Measurements from ENCODE around the gene CLCC1. TPM values are rescaled to one million over a fixed set of nuclear protein-coding genes. Genes with fewer than 3 reads are reported as not detected.

CLCC1 gene
- total RNA-seq, 1 donor from 2014 or later = 51.1 TPM

DNA sequence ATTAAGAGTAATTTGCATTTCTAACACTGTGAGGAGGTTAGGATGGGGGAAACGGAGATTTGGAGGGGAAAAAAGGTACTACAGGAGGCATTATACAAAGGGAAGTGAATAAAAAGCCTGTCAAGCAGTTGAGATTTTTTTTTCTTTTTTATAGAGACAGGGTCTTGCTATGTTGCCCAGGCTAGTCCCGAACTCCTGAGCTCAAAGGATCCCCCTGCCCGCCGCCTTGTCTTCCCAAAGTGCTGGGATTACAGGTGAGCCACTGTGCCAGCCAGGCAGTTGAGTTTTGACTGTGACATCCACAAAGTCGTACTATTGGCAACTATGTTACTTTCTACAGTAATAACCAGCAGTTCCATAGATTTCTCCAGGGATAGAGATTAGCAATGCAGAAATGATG is 2.6 kb downstream of the CLCC1 start:
- Mint-ChIP-seq H3K27me3 (ENCODE audit: unreplicated experiment) (no peaks in the 10 kb centered on the region), H3K27ac (ENCODE audit: unreplicated experiment) (no peak overlapping the region), H3K36me3 (ENCODE audit: unreplicated experiment) (peaks cover 12% of the 10 kb centered on the region), H3K4me3 (ENCODE audit: unreplicated experiment) (no peak overlapping the region), H3K9me3 (ENCODE audit: unreplicated experiment) (no peaks in the 10 kb centered on the region), H3K4me1 (ENCODE audit: unreplicated experiment) (peaks cover 26% of the 10 kb centered on the region)
- TF ChIP-seq, protein P1, sequence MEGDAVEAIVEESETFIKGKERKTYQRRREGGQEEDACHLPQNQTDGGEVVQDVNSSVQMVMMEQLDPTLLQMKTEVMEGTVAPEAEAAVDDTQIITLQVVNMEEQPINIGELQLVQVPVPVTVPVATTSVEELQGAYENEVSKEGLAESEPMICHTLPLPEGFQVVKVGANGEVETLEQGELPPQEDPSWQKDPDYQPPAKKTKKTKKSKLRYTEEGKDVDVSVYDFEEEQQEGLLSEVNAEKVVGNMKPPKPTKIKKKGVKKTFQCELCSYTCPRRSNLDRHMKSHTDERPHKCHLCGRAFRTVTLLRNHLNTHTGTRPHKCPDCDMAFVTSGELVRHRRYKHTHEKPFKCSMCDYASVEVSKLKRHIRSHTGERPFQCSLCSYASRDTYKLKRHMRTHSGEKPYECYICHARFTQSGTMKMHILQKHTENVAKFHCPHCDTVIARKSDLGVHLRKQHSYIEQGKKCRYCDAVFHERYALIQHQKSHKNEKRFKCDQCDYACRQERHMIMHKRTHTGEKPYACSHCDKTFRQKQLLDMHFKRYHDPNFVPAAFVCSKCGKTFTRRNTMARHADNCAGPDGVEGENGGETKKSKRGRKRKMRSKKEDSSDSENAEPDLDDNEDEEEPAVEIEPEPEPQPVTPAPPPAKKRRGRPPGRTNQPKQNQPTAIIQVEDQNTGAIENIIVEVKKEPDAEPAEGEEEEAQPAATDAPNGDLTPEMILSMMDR (IDR thresholded peaks at IDR 0.05) = no peak
- no peak for DNase-seq (ENCODE audit: extremely low spot score, unreplicated experiment)

GRCh38 chr1:108957888-108958287 is 5.4 kb downstream of the CLCC1 start:
- H3K27ac Mint-ChIP-seq (ENCODE audit: unreplicated experiment) = no peak overlapping the region

DNA sequence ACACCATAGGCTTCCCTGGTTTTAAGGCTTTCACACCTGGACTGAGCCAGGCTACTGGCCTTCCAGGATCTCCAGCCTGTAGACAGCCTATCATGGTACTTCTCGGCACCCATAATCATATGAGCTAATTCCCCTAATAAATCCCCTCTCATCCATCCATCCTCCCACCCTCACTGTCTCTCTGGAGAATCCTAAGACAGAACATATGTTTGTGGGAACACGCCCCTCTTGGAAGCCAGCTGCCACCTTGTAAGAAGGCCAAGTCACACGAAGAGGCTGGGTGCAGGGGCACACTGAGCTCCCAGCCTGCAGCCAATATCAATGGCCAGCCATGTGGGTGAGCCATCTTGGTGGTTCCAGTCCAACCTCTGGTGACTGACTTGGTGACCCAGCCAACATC is 7.4 kb downstream of the CLCC1 start:
- DNase-seq (ENCODE audit: extremely low spot score, unreplicated experiment) = no peak
- Mint-ChIP-seq H3K4me3 (ENCODE audit: unreplicated experiment) (no peak overlapping the region), H3K9me3 (ENCODE audit: unreplicated experiment) (no peaks in the 10 kb centered on the region), H3K27me3 (ENCODE audit: unreplicated experiment) (no peaks in the 10 kb centered on the region), H3K27ac (ENCODE audit: unreplicated experiment) (no peak overlapping the region), H3K36me3 (ENCODE audit: unreplicated experiment) (peaks cover 16% of the 10 kb centered on the region), H3K4me1 (ENCODE audit: unreplicated experiment) (peaks cover 9% of the 10 kb centered on the region)
- TF ChIP-seq, protein P1 (IDR thresholded peaks at IDR 0.05) = no peak

More at GRCh38 chr1:108957888-108958287, 5.4 kb downstream of the CLCC1 start:
- Mint-ChIP-seq H3K9me3 (ENCODE audit: unreplicated experiment) (no peaks in the 10 kb centered on the region), H3K36me3 (ENCODE audit: unreplicated experiment) (peaks cover 16% of the 10 kb centered on the region), H3K4me1 (ENCODE audit: unreplicated experiment) (peaks cover 18% of the 10 kb centered on the region), H3K27me3 (ENCODE audit: unreplicated experiment) (no peaks in the 10 kb centered on the region), H3K4me3 (ENCODE audit: unreplicated experiment) (no peak overlapping the region)
- TF ChIP-seq, protein P1 (IDR thresholded peaks at IDR 0.05) = no peak
- DNase-seq (ENCODE audit: extremely low spot score, unreplicated experiment) = no peak

GRCh38 chr1:108955111-108955510 is 8.2 kb downstream of the CLCC1 start:
- H3K4me1 Mint-ChIP-seq (ENCODE audit: unreplicated experiment) = peaks cover 4% of the 10 kb centered on the region
- no peak for DNase-seq (ENCODE audit: extremely low spot score, unreplicated experiment)
- peaks cover 16% of the 10 kb centered on the region for H3K36me3 Mint-ChIP-seq (ENCODE audit: unreplicated experiment)
- no peaks in the 10 kb centered on the region for H3K9me3 Mint-ChIP-seq (ENCODE audit: unreplicated experiment)
- no peak overlapping the region for H3K4me3 Mint-ChIP-seq (ENCODE audit: unreplicated experiment)
- TF ChIP-seq, protein P1 (IDR thresholded peaks at IDR 0.05) = no peak
- no peaks in the 10 kb centered on the region for H3K27me3 Mint-ChIP-seq (ENCODE audit: unreplicated experiment)
- no peak overlapping the region for H3K27ac Mint-ChIP-seq (ENCODE audit: unreplicated experiment)

GRCh38 chr1:108953452-108953851 is 9.8 kb downstream of the CLCC1 start:
- H3K9me3 Mint-ChIP-seq (ENCODE audit: unreplicated experiment) = no peaks in the 10 kb centered on the region
- peaks cover 9% of the 10 kb centered on the region for H3K4me1 Mint-ChIP-seq (ENCODE audit: unreplicated experiment)
- H3K36me3 Mint-ChIP-seq (ENCODE audit: unreplicated experiment) = peaks cover 14% of the 10 kb centered on the region
- TF ChIP-seq, protein P1 (IDR thresholded peaks at IDR 0.05) = no peak
- no peak overlapping the region for H3K27ac Mint-ChIP-seq (ENCODE audit: unreplicated experiment)
- H3K4me3 Mint-ChIP-seq (ENCODE audit: unreplicated experiment) = no peak overlapping the region
- H3K27me3 Mint-ChIP-seq (ENCODE audit: unreplicated experiment) = no peaks in the 10 kb centered on the region
- DNase-seq (ENCODE audit: extremely low spot score, unreplicated experiment) = no peak
